GM19351 (cell line): ENCODE data around the gene FGD6.
A peak's percentile ranks its signal among the peaks of the same experiment; 100 is the strongest.
"Not testable (repeated sequence)": the region's sequence is repeated elsewhere in the genome, so short reads cannot be mapped to it uniquely, and the experiment has no call there.

ENCODE experiments used
- ATAC-seq: cut with Tn5 transposase; IDR thresholded peaks from one replicate; pipeline ENCODE4 v1.9.1; 2021; ENCODE audit warnings: mild to moderate bottlenecking, moderate library complexity; ENCODE audit not compliant: unreplicated experiment

FGD6 gene

GRCh38 chr12:95131589-95132340, 85.5 kb downstream of the FGD6 start:
- no peak for ATAC-seq

GRCh38 chr12:95130096-95130495, 87.2 kb downstream of the FGD6 start:
- ATAC-seq, result no peak

GRCh38 chr12:95129115-95129514, 88.2 kb downstream of the FGD6 start:
- ATAC-seq, result no peak

GRCh38 chr12:95126736-95127135, 90.5 kb downstream of the FGD6 start:
- no peak for ATAC-seq

- no peak for ATAC-seq
These were observed 91.2 kb downstream of the FGD6 start for GRCh38 chr12:95126076-95126475.

- no peak for ATAC-seq
These were observed 93.2 kb downstream of the FGD6 start for GRCh38 chr12:95124106-95124505.

- ATAC-seq, result no peak
These were observed 98.5 kb downstream of the FGD6 start for GRCh38 chr12:95118788-95119179.

GRCh38 chr12:95118138-95118787, 99.0 kb downstream of the FGD6 start:
- ATAC-seq, result no peak

GRCh38 chr12:95117178-95117599, 100.1 kb downstream of the FGD6 start:
- peak; percentile 78 for ATAC-seq

GRCh38 chr12:95116773-95117172, 100.5 kb downstream of the FGD6 start:
- peak; percentile 61 for ATAC-seq

GRCh38 chr12:95116341-95116740, 100.9 kb downstream of the FGD6 start:
- ATAC-seq, result no peak

GRCh38 chr12:95115641-95116040, 101.6 kb downstream of the FGD6 start:
- ATAC-seq, result no peak

- ATAC-seq, result no peak
These were observed 102.4 kb downstream of the FGD6 start for GRCh38 chr12:95114766-95115405.

GRCh38 chr12:95107362-95107761, 109.9 kb downstream of the FGD6 start:
- ATAC-seq, result no peak

- no peak for ATAC-seq
These were observed 111.7 kb downstream of the FGD6 start for GRCh38 chr12:95105540-95105939.

GRCh38 chr12:95104919-95105452, 112.3 kb downstream of the FGD6 start:
- no peak for ATAC-seq

GRCh38 chr12:95102916-95103671, 114.2 kb downstream of the FGD6 start:
- ATAC-seq, result peak; percentile 97

GRCh38 chr12:95101957-95102356, 115.3 kb downstream of the FGD6 start:
- not testable (repeated sequence) for ATAC-seq

- no peak for ATAC-seq
These were observed 116.7 kb downstream of the FGD6 start for GRCh38 chr12:95100264-95101190.

- no peak for ATAC-seq
These were observed 117.9 kb downstream of the FGD6 start for GRCh38 chr12:95099270-95099790.
